IPS-NIHi7 (cell line): ENCODE measurements around the gene DENND6A.
A peak's percentile ranks its signal among the peaks of the same experiment; 100 is the strongest.
"Not testable (repeated sequence)": the region's sequence is repeated elsewhere in the genome, so short reads cannot be mapped to it uniquely, and the experiment has no call there.

ENCODE experiments used
- DNase-seq: peaks from one replicate; pipeline ENCODE4 v3.0.0; 2012; ENCODE audit warnings: mixed read lengths; ENCODE audit errors: extremely low spot score

The DENND6A gene

DNA sequence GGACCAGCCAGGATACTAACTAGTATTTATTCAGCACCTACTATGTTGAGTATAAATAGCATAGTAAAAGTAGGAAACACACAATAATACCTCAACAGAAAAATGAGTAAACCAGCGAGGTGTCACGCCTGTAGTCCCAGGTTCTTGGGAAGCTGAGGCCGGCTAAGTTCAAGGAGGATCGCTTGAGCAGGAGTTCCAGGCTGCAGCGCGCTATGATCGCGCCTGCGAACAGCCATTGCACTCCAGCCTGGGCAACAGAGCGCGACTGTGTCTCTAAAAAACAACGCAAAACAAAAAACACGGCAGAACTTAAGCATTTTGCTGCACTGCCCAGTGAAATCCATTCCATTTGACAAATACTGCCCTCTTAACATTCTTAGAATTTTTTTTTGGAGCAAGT, 1.3 kb upstream of the DENND6A start:
- no peak for DNase-seq

GRCh38 chr3:57692133-57692395, 813 bp downstream of the DENND6A start:
- DNase-seq = not testable (repeated sequence)

GRCh38 chr3:57691411-57692132, 1.3 kb downstream of the DENND6A start:
- no peak for DNase-seq

GRCh38 chr3:57689367-57690053, 3.4 kb downstream of the DENND6A start:
- DNase-seq = peak; percentile 45

- DNase-seq = no peak
Measured at GRCh38 chr3:57688291-57688690, 4.6 kb downstream of the DENND6A start.

DNA sequence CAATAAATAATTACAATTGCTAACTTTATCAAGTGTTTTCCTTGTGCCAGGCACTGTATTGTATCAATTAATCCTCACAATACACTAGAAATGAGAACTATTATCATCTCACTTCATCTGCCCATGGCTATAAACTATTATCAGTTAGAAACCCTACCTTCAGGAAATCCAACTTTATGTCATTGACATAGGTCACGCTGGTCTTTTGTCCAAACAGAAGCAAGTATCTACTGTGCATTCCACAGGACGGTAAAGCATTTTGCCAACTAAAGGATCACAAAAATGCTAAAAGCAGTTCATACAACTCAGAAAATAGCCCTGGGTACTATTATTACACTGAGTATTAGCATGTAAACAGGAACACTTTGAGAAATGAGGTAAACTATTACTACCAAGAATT, 9.6 kb downstream of the DENND6A start:
- no peak for DNase-seq

DNA sequence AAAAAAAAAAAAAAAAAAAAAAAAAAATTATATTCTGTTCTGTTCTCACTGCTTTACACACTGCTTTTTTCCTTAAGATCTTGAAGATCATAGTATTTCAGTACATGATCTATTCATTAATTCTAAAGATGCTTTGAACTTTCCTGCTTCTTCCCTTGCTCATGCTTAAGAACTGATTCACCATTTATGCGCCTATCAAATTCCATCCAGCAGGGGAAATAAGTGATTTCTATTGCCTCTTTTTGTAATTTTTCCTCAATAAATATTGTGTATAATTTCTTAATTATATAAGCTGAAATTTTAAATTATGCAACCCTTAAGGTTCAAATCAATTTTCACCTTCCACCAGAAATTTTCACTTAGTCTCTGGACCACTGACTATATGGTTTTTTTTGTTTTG, 10.6 kb downstream of the DENND6A start:
- no peak for DNase-seq

DNA sequence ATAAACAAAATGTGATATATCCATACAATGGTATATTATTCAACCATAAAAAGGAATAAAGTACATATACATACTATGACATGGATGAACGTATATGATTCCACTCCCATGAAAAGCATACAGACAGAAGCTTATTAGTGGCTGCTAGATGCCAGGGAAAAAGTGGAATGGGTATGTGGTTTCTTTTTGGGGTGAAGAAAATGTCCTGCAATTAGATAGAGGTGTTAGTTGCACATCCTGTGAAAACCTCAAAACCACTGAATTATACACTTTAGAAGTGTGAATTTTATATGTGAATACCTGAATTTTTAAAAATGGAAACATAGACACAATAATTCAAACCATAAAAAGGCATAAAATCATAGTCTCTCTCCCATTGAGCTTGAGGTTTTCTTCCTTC, 11.2 kb downstream of the DENND6A start:
- no peak for DNase-seq

DNA sequence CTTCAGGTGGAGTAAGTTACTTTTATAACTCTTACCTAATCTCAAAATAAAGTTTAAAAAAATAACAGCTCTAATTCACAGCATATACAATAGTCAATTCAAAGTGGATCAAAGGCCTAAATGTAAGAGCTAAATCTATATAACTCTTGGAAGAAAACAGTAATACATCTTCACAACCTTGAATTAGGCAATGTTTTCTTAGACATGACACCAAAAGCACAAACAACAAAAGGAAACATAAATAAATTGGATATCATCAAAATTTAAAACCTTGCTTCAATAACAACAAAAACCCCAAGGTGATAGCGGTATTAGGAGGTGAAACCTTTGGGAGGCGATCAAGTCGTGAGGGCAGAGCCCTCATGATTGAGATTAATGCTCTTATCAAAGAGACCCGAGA, 12.8 kb downstream of the DENND6A start:
- DNase-seq = no peak

DNA sequence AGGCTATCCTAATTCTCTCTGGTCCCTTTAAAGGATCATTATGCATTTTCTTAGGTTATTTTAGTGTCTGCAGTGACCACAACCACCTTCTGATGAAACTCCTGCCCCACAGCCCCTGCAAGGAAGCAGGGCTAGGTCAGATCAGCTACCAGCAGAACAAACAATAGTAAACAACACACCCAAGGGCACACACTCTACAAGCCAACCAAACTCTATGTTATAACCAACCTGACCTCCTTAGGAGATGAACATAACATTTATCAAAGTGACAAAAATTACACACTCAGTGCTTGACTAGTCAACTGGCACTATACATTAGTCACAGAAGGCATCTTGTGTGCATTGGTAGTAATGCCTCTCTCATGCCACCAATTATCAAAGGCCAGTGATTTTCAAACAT, 17.3 kb downstream of the DENND6A start:
- DNase-seq = no peak

- no peak for DNase-seq
Measured at GRCh38 chr3:57673156-57673555, 19.7 kb downstream of the DENND6A start.

GRCh38 chr3:57670543-57670942, 22.3 kb downstream of the DENND6A start:
- no peak for DNase-seq

DNA sequence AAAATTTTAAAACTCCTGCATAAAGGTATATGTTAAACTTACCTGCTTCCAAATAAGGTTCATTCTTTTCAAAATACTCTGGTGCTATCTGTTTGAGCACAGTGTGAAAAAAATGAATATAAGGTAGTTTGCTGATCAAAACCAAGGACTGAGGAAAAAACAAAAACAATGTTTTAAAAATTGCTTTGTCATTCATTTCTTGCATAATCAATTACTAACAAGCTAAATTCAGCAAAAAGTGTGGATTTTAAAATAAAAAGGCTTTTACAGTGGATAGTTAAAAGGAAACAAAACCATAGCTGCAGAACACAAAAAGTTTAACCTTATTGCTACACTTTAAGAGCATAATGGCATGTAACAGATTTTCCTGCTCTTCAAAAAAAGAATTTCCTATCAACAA, 31.5 kb downstream of the DENND6A start:
- DNase-seq = no peak

DNA sequence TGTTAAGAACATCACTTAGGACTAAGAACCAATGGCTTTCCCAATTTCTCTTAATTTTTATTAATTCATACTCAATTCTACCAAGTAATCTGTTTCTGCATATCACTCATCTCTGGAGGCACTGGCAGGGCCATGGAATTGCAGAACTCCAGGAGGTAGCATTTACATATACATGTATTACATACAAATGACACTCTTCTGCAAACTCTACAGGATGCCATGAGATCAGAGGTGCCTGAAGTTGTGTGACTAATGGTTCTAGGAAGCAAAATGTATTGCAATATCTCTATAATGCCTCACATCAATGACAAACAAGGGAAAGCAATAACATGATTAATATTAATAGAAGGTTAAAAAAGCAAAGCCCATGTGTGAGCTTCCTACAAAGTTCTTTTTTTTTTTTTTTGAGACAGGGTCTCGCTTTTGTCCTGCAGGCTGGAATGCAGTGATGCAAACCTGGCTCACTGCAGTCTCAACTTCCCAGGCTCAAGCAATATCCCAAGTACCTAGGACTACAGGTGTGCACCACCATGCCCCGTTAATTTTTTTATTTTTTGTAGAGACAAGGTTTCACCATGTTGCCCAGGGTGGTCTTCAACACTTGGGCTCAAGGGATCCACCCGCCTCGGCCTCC, 33.0 kb downstream of the DENND6A start:
- no peak for DNase-seq

- no peak for DNase-seq
Measured at GRCh38 chr3:57659004-57659673, 33.7 kb downstream of the DENND6A start.

DNA sequence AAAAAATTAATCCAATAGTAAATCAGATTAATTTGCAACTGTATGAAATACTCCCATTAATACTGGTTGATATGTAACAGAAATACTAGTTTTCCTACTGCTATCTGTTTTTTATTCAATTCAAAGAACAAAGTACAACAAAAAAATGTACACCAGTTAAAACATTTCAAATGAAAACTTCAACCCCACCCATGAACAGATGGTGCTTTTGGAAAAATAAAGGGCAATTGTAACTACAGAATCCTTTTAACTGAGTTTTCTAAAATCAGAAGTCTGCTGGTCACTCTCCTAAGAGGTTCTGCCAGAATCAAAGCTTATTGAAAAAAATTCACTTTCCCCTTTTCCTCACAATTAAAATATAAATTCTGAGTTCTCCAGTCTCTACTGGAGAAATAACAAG, 34.3 kb downstream of the DENND6A start:
- no peak for DNase-seq

DNA sequence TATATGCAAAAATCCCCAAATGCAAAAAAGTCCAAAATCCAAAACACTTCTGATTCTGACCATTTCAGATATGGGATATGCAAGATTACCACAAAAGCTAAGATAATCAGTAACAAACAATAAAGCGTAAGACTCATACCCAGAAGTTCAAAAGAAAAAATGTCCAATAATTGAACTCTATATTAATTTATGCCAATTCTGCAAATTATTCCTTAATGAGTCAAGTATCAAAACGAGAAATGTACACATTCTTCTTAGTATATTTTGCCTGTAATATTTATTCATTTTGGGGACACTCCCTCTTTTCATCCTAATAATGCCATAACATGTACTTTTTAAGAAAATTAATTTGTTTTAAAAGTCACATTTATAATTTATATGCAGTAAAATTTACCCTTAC, 37.1 kb downstream of the DENND6A start:
- no peak for DNase-seq

DNA sequence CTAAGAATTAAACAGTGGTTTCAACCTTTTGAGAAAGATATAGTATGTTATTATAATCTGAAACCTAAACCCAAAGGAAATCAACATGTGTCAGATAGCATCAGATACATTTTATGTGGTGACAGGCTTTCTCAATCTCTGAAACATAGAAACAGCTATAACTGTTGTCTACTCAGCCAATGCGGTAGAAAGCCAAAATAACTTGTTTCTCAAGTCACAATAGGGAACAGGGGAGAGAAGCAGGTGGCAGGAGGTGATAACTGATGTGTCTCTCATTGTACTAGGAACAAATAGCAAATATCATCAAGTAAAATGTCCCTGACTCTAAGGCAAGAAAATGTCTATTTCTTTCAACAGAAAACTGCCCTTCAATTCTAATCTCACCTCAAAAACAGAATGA, 38.6 kb downstream of the DENND6A start:
- DNase-seq = no peak

DNA sequence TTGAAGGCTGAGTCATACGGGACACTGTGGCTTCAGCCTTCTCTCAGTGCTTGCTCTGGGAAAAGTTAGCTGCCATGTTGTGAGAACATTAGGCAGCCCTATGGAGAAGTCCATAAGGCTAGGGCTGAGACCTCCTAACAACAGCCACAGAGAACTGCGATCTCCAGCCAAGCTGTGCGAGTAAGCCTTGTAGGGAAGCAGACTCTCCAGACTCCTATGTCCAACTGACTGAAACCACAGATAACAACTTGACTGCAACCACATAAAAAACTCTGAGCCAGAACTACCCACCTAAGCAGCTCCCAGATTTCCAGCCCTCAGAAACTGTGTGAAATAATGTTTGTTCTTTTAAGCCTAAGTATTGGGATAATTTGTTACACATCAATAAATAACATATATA, 40.7 kb downstream of the DENND6A start:
- DNase-seq = no peak

GRCh38 chr3:57647292-57647940, 45.5 kb downstream of the DENND6A start:
- DNase-seq = no peak

GRCh38 chr3:57646723-57647122, 46.2 kb downstream of the DENND6A start:
- peak; percentile 19 for DNase-seq

DNA sequence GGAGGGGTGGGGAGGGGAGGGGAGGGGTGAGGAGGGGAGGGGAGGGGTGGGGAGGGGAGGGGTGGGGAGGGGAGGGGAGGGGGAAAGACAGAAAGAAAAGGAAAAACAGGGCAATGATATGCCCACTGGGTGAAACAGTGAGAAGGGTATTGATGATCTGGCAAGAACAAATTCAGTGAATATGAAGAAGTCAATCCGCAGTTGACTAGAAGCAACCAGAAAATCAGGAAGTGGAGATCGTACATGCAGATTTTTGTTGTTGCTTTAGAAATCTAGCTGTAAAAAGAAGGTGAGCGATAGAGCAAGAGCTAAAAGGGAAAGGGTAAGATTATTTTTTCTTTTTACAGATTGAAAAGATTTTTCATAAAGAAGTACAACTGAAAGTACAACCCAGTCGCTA, 48.1 kb downstream of the DENND6A start:
- no peak for DNase-seq
